K562 treated with DMSO at 1 percent for 48 hours (cell line): Measurements from ENCODE around the gene STOML1. TPM values are rescaled to one million over a fixed set of nuclear protein-coding genes. Genes with fewer than 3 reads are reported as not detected.

Experiments used
- total RNA-seq: library from RNA; unstranded; fragments of 300-600 nt; gene quantifications from 2 replicates; pipeline ENCODE4 v1.2.3, GENCODE V29; 2022; ENCODE audit warnings: low replicate concordance; ENCODE audit errors: extremely low read depth

The STOML1 gene
- not detected in 2 replicates for total RNA-seq

GRCh38 chr15:73991726-73992593, at the start of gene STOML1:
Gene STOML1, minus strand, starts transcription at chr15:73992295. Its CDS starts 72 bp downstream, at chr15:73992223.

GRCh38 chr15:73994413-73994883, 2.4 kb upstream of the STOML1 start, which contains the start of gene PML:
Gene PML, plus strand, starts transcription at chr15:73994716. Its CDS starts 97 bp downstream, at chr15:73994813.

Other genes starting within 250 kb of the STOML1 start
- gene INSYN1, start 238.9 kb downstream of the STOML1 start, total RNA-seq: not detected in 2 replicates
- gene TBC1D21, start 118.7 kb downstream of the STOML1 start, total RNA-seq: not detected in 2 replicates
- gene LOXL1, start 65.8 kb downstream of the STOML1 start, total RNA-seq: not detected in 2 replicates
- not detected in 2 replicates for gene PML, start 2.4 kb upstream of the STOML1 start, total RNA-seq
- gene GOLGA6A, start 90.3 kb upstream of the STOML1 start, total RNA-seq: not detected in 2 replicates
- not detected in 2 replicates for gene ISLR2, start 138.3 kb upstream of the STOML1 start, total RNA-seq
- not detected in 2 replicates for gene ISLR, start 181.4 kb upstream of the STOML1 start, total RNA-seq
- not detected in 2 replicates for gene STRA6, start 210.5 kb upstream of the STOML1 start, total RNA-seq
- gene CCDC33, start 244.0 kb upstream of the STOML1 start, total RNA-seq: not detected in 2 replicates